Activated CD8-positive, alpha-beta T cell treated with anti-CD3 and anti-CD28 coated beads for 36 hours (primary cell): ENCODE results near the gene ZMIZ1. TPM values are rescaled to one million over a fixed set of nuclear protein-coding genes. Genes with fewer than 3 reads are reported as not detected.

Source experiments
- ATAC-seq: fragments of 200-7000 bp; cut with Tn5 transposase; one replicate; pipeline ENCODE4 v1.10.0; 2021; ENCODE audit warnings: mild to moderate bottlenecking, moderate library complexity
- CTCF ChIA-PET: fragments of 350-600 bp; sonication (Branson Sonifier 250); formaldehyde crosslinking; loops from one replicate; lab custom pipeline; 2021; ENCODE audit warnings: antibody characterized with exemption; lab: Charles Lee
- POLR2A ChIA-PET: fragments of 350-600 bp; sonication (Branson Sonifier 250); formaldehyde crosslinking; loops from one replicate; lab custom pipeline; 2021; ENCODE audit warnings: antibody characterized with exemption; lab: Charles Lee
- DNase-seq: peaks from one replicate; pipeline ENCODE4 v3.0.0-alpha.2; 2020
- H3K27ac Mint-ChIP-seq: one replicate; pipeline ENCODE4 v1.8.0; 2021; ENCODE audit warnings: mild to moderate bottlenecking, mixed read lengths
- H3K27me3 Mint-ChIP-seq: one replicate; pipeline ENCODE4 v1.8.0; 2021; ENCODE audit warnings: mixed read lengths
- H3K36me3 Mint-ChIP-seq: one replicate; pipeline ENCODE4 v1.8.0; 2021; ENCODE audit warnings: low read depth, mixed read lengths
- H3K4me1 Mint-ChIP-seq: one replicate; pipeline ENCODE4 v1.8.0; 2021; ENCODE audit warnings: low read depth, mixed read lengths
- H3K4me3 Mint-ChIP-seq: one replicate; pipeline ENCODE4 v1.8.0; 2021; ENCODE audit warnings: mild to moderate bottlenecking, moderate library complexity, mixed read lengths
- H3K9me3 Mint-ChIP-seq: one replicate; pipeline ENCODE4 v1.8.0; 2021; ENCODE audit warnings: mixed read lengths
- CTCF ChIP-seq: fragments of 200-600 bp; IDR thresholded peaks from one replicate; pipeline ENCODE4 v1.8.0; 2022; ENCODE audit warnings: antibody characterized with exemption, mild to moderate bottlenecking
- intact Hi-C: fragments of 100-400 bp; cut with micrococcal nuclease; formaldehyde crosslinking; loops from one replicate; pipeline ENCODE4 v1.10.0; 2022
- total RNA-seq, 2 experiments: library from RNA; stranded (reverse); gene quantifications; one replicate each; pipeline ENCODE4 v1.2.3, GENCODE V29; 2021

ZMIZ1 gene
- total RNA-seq, 2 experiments from 2014 or later = 46.5 to 52.2 TPM

- CTCF ChIA-PET = interaction anchor here (1.0 to 1.9 kb wide), 4 partner anchors 9 to 1140 kb away, joined by 3 to 8 read pairs (median 5); no protein-coding TSS in a partner anchor
- Mint-ChIP-seq H3K9me3 (no peaks in the 10 kb centered on the region), H3K27ac (no peak overlapping the region), H3K36me3 (no peaks in the 10 kb centered on the region), H3K4me3 (no peak overlapping the region), H3K4me1 (no peaks in the 10 kb centered on the region), H3K27me3 (no peaks in the 10 kb centered on the region)
- intact Hi-C loops = no loop called here
- no peak for ATAC-seq
- DNase-seq = no peak
- POLR2A ChIA-PET = interaction anchor here (0.8 kb wide), 1 partner anchor 335 kb away, joined by 3 read pairs; no protein-coding TSS in a partner anchor
- no peak for TF ChIP-seq CTCF
Measured at GRCh38 chr10:79187121-79187940, 118.6 kb downstream of the ZMIZ1 start.

GRCh38 chr10:79188154-79188965 is 119.6 kb downstream of the ZMIZ1 start:
- intact Hi-C loops = no loop called here
- ATAC-seq = no peak
- TF ChIP-seq CTCF = no peak
- no peaks in the 10 kb centered on the region for H3K4me1 Mint-ChIP-seq
- no peak overlapping the region for H3K27ac Mint-ChIP-seq
- no peaks in the 10 kb centered on the region for H3K9me3 Mint-ChIP-seq
- H3K4me3 Mint-ChIP-seq = no peak overlapping the region
- no peaks in the 10 kb centered on the region for H3K36me3 Mint-ChIP-seq
- ChIA-PET CTCF (interaction anchor here (0.8 to 1.3 kb wide), 4 partner anchors 9 to 1141 kb away, joined by 3 to 4 read pairs (median 4); no protein-coding TSS in a partner anchor), POLR2A (no interaction called here)
- no peaks in the 10 kb centered on the region for H3K27me3 Mint-ChIP-seq
- DNase-seq = no peak

- no peaks in the 10 kb centered on the region for H3K36me3 Mint-ChIP-seq
Measured at GRCh38 chr10:79189181-79189580, 120.4 kb downstream of the ZMIZ1 start.

GRCh38 chr10:79189853-79190435 is 121.2 kb downstream of the ZMIZ1 start:
- Mint-ChIP-seq H3K27me3 (no peaks in the 10 kb centered on the region), H3K9me3 (no peaks in the 10 kb centered on the region), H3K4me3 (no peak overlapping the region), H3K4me1 (no peaks in the 10 kb centered on the region), H3K27ac (no peak overlapping the region), H3K36me3 (no peaks in the 10 kb centered on the region)
- ChIA-PET POLR2A (no interaction called here), CTCF (interaction anchor here (0.6 to 1.1 kb wide), 3 partner anchors 525 to 1143 kb away, joined by 3 read pairs; no protein-coding TSS in a partner anchor)
- ATAC-seq (no peak), DNase-seq (no peak)
- intact Hi-C loops = loop anchor here (10.0 kb wide), 4 partner anchors 255 to 1145 kb away; no protein-coding TSS in a partner anchor
- no peak for TF ChIP-seq CTCF

More at GRCh38 chr10:79189181-79189580, 120.4 kb downstream of the ZMIZ1 start:
- intact Hi-C loops = no loop called here
- no peak for ATAC-seq
- DNase-seq = no peak
- H3K27ac Mint-ChIP-seq = no peak overlapping the region
- no peaks in the 10 kb centered on the region for H3K9me3 Mint-ChIP-seq
- CTCF ChIA-PET = interaction anchor here (0.8 to 1.0 kb wide), 2 partner anchors 13 to 127 kb away, joined by 3 to 4 read pairs; no protein-coding TSS in a partner anchor
- H3K27me3 Mint-ChIP-seq = no peaks in the 10 kb centered on the region
- H3K4me1 Mint-ChIP-seq = no peaks in the 10 kb centered on the region
- no peak for TF ChIP-seq CTCF
- no peak overlapping the region for H3K4me3 Mint-ChIP-seq
- POLR2A ChIA-PET = no interaction called here
